Activated naive CD8-positive, alpha-beta T cell treated with anti-CD3 and anti-CD28 coated beads, Interleukin-2, amount 10 ng/mL, durations not matched to agents 7 days and 5 days (primary cell): ENCODE measurements around the gene NHLRC4. TPM values are rescaled to one million over a fixed set of nuclear protein-coding genes. Genes with fewer than 3 reads are reported as not detected.

Experiments used
- ATAC-seq: fragments of 150-1000 bp; cut with Tn5 transposase; one replicate; pipeline ENCODE4 v1.10.0; 2021; ENCODE audit warnings: low read depth, moderate library complexity
- POLR2A ChIA-PET: fragments of 350-600 bp; sonication (Branson Sonifier 250); formaldehyde crosslinking; loops from one replicate; lab custom pipeline; 2021; ENCODE audit warnings: antibody characterized with exemption; lab: Charles Lee
- DNase-seq: peaks from one replicate; pipeline ENCODE4 v3.0.0; 2021
- H3K27ac Mint-ChIP-seq: one replicate; pipeline ENCODE4 v1.8.0; 2022; ENCODE audit warnings: mild to moderate bottlenecking, mixed read lengths
- H3K27me3 Mint-ChIP-seq: one replicate; pipeline ENCODE4 v1.8.0; 2022; ENCODE audit warnings: mild to moderate bottlenecking, moderate library complexity, mixed read lengths
- H3K36me3 Mint-ChIP-seq: one replicate; pipeline ENCODE4 v1.8.0; 2021; ENCODE audit warnings: mild to moderate bottlenecking, mixed read lengths
- H3K4me1 Mint-ChIP-seq: one replicate; pipeline ENCODE4 v1.8.0; 2021; ENCODE audit warnings: mixed read lengths
- H3K4me3 Mint-ChIP-seq: one replicate; pipeline ENCODE4 v1.8.0; 2022; ENCODE audit warnings: mild to moderate bottlenecking, moderate library complexity, mixed read lengths
- H3K9me3 Mint-ChIP-seq: one replicate; pipeline ENCODE4 v1.8.0; 2021; ENCODE audit warnings: mixed read lengths
- total RNA-seq, 2 experiments: library from RNA; stranded (reverse); gene quantifications; one replicate each; pipeline ENCODE4 v1.2.3, GENCODE V29; 2021

Gene NHLRC4
- total RNA-seq, 2 experiments from 2014 or later: 3.0 to 3.6 TPM

DNA sequence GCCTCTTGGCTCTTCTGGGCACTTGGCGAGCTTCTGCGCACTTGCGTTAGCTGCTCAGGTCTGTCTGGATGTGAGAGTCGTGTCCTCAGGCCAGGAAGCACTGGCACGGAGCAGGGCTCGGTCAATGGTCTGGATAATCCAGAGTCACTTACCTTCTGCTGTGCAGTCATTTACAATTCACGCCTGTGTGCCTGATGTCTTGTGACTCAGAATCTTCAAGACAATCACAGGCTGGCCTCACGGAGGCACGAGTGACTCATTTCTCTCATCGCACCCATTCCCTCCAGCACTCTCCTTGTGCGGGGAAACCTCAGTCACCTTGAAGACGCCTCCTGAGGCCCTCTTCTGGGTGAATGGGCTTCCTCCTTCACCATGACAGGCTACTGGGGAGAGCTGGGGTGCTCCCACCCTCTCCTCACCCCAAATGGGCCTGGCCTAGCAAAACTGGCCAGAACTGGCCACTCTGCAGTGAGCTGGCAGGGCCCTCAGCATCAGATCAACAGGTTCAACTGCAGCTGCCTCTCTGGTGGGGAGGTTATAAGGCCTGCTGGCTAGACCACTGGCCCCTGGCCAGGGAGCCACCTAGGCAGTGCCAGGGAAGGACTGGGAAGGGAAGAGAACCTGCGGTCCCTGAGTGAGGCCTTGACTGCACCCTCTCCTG lies 41.2 kb upstream of the NHLRC4 start:
- Mint-ChIP-seq H3K36me3 (peaks cover 2% of the 10 kb centered on the region), H3K27ac (peak overlapping the region; percentile 94), H3K27me3 (no peaks in the 10 kb centered on the region), H3K4me3 (peak overlapping the region; percentile 91), H3K4me1 (peaks cover 13% of the 10 kb centered on the region), H3K9me3 (no peaks in the 10 kb centered on the region)
- DNase-seq (peak; percentile 50), ATAC-seq (peak; percentile 31)
- POLR2A ChIA-PET: interaction anchor here (0.9 to 2.7 kb wide), 4 partner anchors 41 to 145 kb away, joined by 3 to 23 read pairs (median 3); partner anchors contain the start of genes NHLRC4 and PIGQ

DNA sequence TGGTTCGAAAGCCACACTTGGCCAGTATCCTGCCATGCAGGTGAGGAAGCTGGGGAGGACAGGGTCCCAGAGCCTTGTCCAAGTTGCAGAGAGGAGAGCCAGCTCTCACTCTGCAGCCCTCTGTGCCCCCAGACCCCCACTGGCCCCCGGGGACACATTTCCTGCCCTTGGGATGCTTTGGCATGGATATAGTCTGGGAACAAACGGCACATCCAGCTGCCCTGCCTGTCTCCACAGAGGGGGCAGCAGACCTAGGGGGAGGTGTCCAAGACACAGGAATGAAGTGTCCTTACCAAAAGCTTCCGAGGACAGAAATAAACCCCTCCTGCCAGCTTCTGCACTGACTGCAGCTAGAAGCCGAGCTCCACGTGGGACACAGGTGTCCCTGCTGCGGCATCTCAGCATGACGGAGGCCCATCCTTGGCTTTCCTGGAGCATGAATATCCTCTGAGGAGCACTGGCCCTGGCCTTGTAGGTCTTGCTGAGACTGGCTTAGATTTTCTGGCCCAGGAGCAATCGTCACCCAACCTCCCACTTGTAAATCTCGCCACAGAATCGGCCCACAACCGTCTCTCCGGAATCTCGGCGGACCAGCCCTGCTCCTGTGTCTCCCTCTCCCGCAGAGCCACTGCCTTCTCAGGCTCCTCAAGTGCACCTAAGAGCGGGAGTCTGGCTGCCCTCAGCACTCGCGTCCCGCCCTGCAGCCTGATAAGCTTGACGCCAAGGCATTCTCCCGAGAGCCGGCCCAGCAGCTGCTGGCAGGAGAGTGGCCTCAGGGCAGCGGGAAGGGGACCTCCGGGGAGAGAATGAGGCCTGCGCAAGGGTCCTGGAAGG lies 40.4 kb upstream of the NHLRC4 start:
- Mint-ChIP-seq H3K9me3 (no peaks in the 10 kb centered on the region), H3K4me3 (peak overlapping the region; percentile 91), H3K4me1 (peaks cover 13% of the 10 kb centered on the region), H3K27ac (peak overlapping the region; percentile 94), H3K27me3 (no peaks in the 10 kb centered on the region), H3K36me3 (peaks cover 2% of the 10 kb centered on the region)
- ATAC-seq (peak; percentile 0), DNase-seq (no peak)
- POLR2A ChIA-PET: interaction anchor here (0.7 to 2.7 kb wide), 9 partner anchors 8 to 164 kb away, joined by 3 to 23 read pairs (median 4); partner anchors contain the start of genes NHLRC4, PIGQ and WDR24

DNA sequence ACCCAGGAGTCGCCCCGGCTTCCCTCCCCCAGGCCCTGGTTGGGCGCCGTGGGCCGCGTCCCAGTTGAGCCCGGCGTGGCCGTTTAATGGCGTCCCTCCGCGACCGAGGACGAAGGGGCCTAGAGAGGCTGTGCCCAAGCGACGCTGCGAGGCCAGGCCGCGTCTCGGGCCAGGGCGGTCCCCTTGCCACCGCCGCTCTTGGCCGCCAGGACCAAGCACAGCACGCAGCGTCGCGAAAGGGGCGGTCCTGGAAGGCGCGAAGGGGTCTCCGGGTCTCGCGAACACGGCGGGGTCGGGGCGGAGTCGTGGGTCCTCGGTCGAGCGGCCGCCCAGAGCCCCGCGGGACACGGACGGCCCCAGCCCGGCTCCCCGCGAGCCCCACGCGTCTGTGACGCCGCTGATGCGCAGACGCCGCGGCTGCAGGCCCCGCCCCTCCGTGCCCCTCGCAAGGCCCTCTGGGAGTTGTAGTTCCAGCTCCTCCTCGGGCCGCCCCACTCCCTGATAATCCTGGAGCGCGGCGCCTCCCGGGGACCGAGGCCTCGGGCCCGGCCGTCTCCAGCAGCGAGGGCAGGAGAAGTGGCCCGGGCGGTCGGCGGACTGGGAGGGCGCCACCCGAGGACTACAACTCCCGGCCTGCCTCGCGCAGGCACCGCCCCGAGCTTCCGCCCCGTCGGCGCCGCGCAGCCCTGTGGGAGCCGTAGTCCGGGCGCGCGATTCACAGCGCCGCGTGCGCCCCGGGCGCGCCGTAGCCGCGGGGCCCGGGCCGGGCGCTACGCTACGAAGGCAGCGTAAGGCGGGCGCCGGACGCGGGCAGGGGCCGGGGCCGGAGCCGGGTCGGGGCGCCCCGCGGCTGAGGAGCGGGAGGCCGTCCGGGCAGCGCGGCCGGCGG lies 39.5 kb upstream of the NHLRC4 start, which contains the start of gene CAPN15:
TSS of gene CAPN15 (plus strand) at position 698 of the 889 bp plus-strand sequence. CDS start 19,127 bp downstream, outside the sequence.
- Mint-ChIP-seq H3K9me3 (no peaks in the 10 kb centered on the region), H3K27me3 (no peaks in the 10 kb centered on the region), H3K36me3 (peaks cover 2% of the 10 kb centered on the region), H3K4me3 (peak within 1 kb of the TSS; percentile 91), H3K27ac (peak within 1 kb of the TSS; percentile 95), H3K4me1 (peaks cover 13% of the 10 kb centered on the region)
- ATAC-seq (peak; percentile 80), DNase-seq (peak; percentile 92)
- POLR2A ChIA-PET: interaction anchor here (0.7 to 2.7 kb wide), 8 partner anchors 9 to 163 kb away, joined by 3 to 23 read pairs (median 4); partner anchors contain the start of genes METTL26, NHLRC4, PIGQ and WDR24

DNA sequence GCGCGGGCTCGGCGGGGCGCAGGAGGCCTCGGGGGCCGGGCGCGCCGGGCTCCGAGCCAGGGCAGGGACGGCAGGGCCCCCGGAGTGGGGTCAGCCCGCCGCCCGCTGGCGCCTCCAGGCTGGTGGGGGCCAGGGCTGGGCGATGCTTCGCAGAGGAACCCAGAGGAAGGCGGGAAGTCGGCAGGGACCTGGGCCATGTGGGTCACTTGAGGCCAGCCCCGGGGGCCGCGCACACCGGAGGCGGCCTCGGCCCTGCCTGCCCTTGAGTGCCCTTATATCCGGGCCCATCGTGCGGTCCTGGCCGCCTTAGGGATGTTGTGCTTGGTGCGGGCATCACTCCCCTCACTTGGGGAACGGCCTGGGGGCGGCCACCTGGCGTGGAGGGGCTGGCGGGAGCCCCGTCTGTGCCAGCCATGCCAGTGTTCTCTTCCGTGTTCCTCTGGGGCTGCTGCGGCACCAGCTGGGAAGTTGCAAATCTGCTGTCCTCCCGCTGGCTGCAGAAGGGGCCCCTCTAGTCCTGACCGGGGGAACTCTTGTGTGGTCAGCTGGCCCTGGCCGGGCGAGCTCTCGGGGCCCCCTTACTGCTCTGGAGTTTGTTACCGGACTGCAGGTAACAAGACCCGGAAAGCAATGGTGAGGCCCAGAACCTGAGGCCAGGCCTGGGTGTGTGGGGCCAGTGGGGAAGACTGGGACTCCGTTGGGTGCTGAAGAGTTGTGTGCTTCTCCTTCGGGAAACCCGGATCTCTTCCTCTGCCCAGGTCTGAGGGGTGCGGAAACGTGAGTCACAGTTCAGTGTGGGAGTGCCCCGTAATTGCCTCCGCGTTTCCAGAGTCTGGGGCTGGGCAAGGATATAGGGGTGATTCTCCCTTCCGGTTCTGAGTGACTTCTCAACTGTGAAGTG lies 38.4 kb upstream of the NHLRC4 start:
- Mint-ChIP-seq H3K36me3 (peaks cover 2% of the 10 kb centered on the region), H3K9me3 (no peaks in the 10 kb centered on the region), H3K27me3 (no peaks in the 10 kb centered on the region), H3K4me1 (peaks cover 13% of the 10 kb centered on the region), H3K4me3 (peak overlapping the region; percentile 91), H3K27ac (peak overlapping the region; percentile 95)
- peak; percentile 68 for DNase-seq
- POLR2A ChIA-PET: interaction anchor here (0.8 to 2.7 kb wide), 10 partner anchors 8 to 108 kb away, joined by 3 to 23 read pairs (median 4); partner anchors contain the start of genes METTL26, NHLRC4 and PIGQ
- peak; percentile 6 for ATAC-seq

DNA sequence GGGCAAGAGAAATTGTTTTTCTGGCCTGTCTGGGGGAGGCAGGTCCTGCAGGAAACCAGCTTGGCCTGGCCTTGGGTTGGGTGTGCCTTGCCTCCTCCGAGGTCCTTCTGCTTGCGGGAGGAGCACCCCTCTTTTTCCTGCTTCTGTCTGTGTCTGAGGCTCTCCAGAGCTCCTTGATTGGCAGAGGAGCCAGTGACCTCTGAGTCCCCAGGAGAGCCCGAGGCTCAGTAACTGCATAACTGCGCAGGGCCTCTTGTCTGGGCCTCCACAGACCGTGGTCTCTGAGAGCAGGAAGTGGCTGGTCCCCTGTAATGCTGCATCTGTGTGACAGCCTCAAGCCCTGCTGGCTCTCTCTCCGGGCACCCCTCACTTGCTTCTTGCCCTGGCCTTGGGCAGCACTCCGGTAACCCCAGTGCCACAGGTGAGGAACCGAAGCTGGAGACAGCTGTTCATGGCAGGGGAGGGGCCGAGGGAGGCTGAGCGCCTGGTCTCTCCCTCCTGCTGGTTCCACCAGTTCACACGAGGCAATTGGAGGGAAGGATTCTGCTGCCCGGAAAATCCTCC lies 37.7 kb upstream of the NHLRC4 start:
- ATAC-seq (peak; percentile 28), DNase-seq (peak; percentile 55)
- POLR2A ChIA-PET: interaction anchor here (0.8 to 1.4 kb wide), 7 partner anchors 9 to 107 kb away, joined by 3 to 5 read pairs (median 3); partner anchors contain the start of genes METTL26 and NHLRC4
- Mint-ChIP-seq H3K27me3 (no peaks in the 10 kb centered on the region), H3K4me3 (peak overlapping the region; percentile 91), H3K36me3 (peaks cover 2% of the 10 kb centered on the region), H3K27ac (peak overlapping the region; percentile 95), H3K9me3 (no peaks in the 10 kb centered on the region), H3K4me1 (peaks cover 13% of the 10 kb centered on the region)

DNA sequence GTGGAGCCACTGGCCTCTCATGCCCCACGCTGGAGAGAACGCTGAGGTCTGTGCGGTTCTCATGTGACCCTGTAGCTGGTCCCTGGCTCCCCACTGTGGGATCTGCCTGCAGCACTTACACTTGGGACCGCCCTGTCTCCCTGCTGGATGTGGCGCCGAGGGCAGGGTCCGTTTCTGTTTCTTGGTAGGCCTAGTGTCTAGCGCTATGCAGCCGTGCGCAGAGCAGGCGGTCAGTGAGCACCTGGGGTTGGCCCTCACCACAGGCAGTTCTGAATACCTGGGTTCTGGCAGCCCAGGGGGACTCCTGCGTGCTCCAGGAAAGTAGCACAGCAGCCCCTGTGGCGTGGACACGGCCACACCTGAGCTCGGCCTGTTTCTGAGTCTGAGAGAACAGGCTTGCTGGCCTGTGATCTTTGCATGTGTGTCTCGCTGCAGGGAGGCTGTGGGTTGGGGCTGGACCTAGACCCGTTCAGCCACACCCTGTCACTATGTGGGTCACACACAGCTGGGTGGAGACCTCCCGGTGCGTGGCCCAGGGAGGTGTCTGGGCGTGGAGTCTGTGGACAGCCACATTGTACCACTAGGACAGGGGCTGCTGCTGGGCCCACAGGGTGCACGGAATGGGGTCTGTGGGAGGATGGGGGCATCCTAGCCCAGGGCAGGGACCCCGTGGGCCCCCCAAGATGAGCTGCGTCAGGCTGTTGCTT lies 36.5 kb upstream of the NHLRC4 start:
- POLR2A ChIA-PET: no interaction called here
- ATAC-seq (no peak), DNase-seq (no peak)
- peaks cover 12% of the 10 kb centered on the region for H3K4me1 Mint-ChIP-seq
- H3K27ac Mint-ChIP-seq: peak overlapping the region; percentile 70
- H3K27me3 Mint-ChIP-seq: no peaks in the 10 kb centered on the region
- peak overlapping the region; percentile 19 for H3K4me3 Mint-ChIP-seq
- H3K36me3 Mint-ChIP-seq: peaks cover 2% of the 10 kb centered on the region
- H3K9me3 Mint-ChIP-seq: no peaks in the 10 kb centered on the region

DNA sequence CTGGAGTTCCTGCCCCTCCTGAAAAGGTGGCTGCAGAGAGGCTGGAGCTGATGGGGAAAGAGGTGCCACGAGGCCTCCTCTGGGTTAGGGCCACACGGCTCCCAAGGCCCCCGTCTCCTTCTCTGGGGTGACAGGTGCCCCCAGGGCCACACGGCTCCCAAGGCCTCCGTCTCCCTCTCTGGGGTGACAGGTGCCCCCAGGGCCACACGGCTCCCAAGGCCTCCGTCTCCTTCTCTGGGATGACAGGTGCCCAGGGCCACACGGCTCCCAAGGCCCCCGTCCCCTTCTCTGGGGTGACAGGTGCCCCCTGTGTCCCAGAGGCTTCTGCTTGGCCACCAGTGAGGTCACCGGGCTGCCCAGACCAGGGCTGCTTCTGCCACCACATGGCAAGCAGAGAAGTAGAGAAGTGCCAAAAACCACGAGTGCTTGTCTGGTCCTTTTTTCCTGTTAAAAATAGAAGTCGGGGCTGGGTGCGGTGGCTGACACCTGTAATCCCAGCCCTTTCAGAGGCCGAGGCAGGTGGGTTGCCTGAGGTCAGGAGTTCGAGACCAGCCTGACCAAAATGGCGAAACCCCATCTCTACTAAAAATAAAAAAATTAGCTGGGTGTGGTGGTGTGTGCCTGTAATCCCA lies 35.2 kb upstream of the NHLRC4 start:
- no peak for DNase-seq
- Mint-ChIP-seq H3K4me3 (no peak overlapping the region), H3K4me1 (peaks cover 4% of the 10 kb centered on the region), H3K27me3 (no peaks in the 10 kb centered on the region), H3K36me3 (no peaks in the 10 kb centered on the region), H3K27ac (no peak overlapping the region), H3K9me3 (no peaks in the 10 kb centered on the region)
- POLR2A ChIA-PET: interaction anchor here (0.7 kb wide), 1 partner anchor 39 kb away, joined by 4 read pairs; no protein-coding TSS in a partner anchor
- ATAC-seq: no peak

DNA sequence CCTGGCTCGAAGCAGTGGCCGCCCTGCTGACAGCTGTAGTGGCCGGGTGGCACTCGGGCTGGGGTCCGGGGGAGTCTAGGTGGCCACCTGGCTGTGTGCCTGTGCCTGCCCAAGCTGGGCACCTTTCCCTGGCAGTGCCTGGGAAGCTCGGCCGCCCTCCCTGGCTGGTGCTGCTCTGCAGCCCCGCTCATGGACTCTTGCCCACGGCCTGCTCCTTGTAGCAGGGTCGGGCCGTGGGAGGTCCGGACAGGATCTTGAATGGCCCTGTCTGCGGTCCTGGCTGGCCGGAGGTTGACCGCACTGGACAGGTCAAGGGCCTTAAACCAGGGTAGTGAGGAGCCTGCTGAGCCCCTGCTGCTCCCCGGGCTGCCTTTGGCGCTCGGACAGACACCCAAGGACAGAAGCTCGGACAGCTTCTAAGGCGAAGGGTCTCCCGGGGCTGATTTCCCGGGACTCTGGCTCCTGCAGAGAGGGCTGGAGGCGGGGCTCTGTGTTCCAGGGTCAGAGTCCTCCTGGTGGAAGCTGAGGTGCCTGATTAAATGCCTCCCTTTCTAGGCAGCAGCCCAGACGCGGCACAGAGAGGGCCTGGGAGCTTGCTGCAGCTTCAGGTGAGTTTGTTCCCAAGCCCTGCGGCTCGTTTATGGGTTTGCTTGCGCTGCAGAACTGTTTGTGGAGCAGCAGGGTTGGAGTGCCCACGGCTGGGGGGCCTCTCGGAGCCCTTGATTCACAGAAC lies 33.2 kb upstream of the NHLRC4 start:
- ATAC-seq: no peak
- POLR2A ChIA-PET: no interaction called here
- H3K27ac Mint-ChIP-seq: no peak overlapping the region

DNA sequence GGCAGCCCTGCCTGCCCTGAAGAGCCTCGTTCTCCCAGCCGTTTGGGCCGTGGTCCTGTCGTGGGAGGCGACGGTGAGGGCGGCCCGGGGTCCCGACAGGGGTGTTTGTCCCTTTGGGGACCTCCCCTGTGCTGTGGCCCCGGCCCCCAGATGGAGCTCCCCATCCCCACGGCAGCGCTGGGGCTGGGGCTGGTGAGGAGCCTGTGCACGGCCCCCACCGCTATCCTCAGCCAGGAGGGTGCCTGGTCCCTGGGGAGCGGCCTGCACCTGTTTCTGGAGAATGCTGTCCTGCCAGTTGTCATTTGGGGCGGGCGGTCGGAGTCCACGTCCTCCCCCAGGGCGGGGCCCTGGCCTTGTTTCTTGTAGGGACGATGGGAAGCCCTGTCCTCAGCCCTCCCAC lies 32.7 kb upstream of the NHLRC4 start:
- no peaks in the 10 kb centered on the region for H3K9me3 Mint-ChIP-seq
- POLR2A ChIA-PET: no interaction called here
- no peaks in the 10 kb centered on the region for H3K27me3 Mint-ChIP-seq
- no peak for DNase-seq
- no peak overlapping the region for H3K27ac Mint-ChIP-seq
- H3K4me1 Mint-ChIP-seq: peaks cover 1% of the 10 kb centered on the region
- H3K4me3 Mint-ChIP-seq: no peak overlapping the region
- peaks cover 4% of the 10 kb centered on the region for H3K36me3 Mint-ChIP-seq
- ATAC-seq: no peak

More for the DNA sequence above, 33.2 kb upstream of the NHLRC4 start:
- no peak for DNase-seq
- H3K9me3 Mint-ChIP-seq: no peaks in the 10 kb centered on the region
- H3K27me3 Mint-ChIP-seq: no peaks in the 10 kb centered on the region
- peaks cover 3% of the 10 kb centered on the region for H3K4me1 Mint-ChIP-seq
- H3K36me3 Mint-ChIP-seq: peaks cover 2% of the 10 kb centered on the region
- no peak overlapping the region for H3K4me3 Mint-ChIP-seq

DNA sequence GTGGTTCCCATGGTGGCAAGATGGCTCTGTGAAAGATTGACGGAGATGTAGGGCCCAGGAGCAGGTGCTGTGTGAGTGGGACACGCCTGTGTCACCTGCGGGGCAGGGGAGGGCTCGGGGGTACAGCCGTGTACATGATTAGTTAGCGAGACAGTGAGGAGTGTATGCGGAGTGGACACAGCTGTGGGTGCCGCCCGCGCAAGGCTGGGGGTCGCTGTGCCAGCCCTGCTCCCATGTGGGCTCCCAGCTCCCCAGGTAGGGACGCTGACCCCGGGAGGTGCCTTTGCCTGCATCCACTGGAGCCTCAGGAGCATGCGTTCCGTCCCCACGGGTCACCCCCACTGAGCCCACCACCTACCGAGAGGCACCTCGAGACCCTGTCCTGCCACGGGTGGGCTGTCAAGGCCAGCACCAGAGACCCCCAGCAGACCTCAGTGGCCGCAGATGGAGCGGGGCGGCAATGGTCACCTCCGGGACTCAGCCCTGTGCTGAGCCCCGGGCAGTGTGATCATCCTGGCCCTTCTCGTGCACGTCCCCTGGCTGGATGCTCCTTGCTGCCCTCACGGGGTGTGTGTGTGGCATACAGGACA lies 31.9 kb upstream of the NHLRC4 start:
- Mint-ChIP-seq H3K36me3 (peaks cover 4% of the 10 kb centered on the region), H3K27me3 (no peaks in the 10 kb centered on the region), H3K4me3 (no peak overlapping the region), H3K9me3 (no peaks in the 10 kb centered on the region), H3K4me1 (no peaks in the 10 kb centered on the region), H3K27ac (no peak overlapping the region)
- DNase-seq (no peak), ATAC-seq (no peak)
- POLR2A ChIA-PET: no interaction called here
